ENCODE measurements around the gene IGFN1. TPM values are rescaled to one million over a fixed set of nuclear protein-coding genes. Genes with fewer than 3 reads are reported as not detected.

The IGFN1 gene
- total RNA-seq, 1 donor: under 0.01 TPM

DNA sequence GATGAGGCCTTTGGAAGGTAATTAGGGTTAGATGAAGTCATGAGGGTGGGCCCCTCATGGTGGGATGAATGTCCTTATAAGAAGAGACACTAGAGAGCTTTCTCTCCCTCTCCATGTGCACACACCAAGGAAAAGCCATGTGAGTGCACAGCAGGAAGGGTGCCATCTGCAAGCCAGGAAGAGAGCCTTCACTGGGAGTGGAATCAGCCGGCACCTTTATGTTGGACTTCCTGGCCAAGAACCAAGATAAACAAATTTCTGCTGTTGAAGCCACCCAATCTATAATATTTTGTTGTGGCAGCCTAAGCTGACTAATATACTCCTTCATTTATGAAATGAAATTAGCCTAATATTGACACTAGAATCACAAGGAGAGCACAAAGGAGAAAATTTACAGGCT lies 54.5 kb downstream of the IGFN1 start:
- H3K4me1 ChIP-seq (ENCODE audit: insufficient read depth, low read length): no peaks in the 10 kb centered on the region
- no peak overlapping the region for H3K4me2 ChIP-seq (ENCODE audit: insufficient read depth, low read length)
- no peaks in the 10 kb centered on the region for H3K79me2 ChIP-seq (ENCODE audit: insufficient read depth, low read length)
- no peak overlapping the region for H3K4me3 ChIP-seq (ENCODE audit: insufficient read depth, low read length)
- no peak for DNase-seq (ENCODE audit: insufficient read length, low spot score, missing footprints)
- no peak overlapping the region for H3K27ac ChIP-seq (ENCODE audit: low read depth, low read length)
- TF ChIP-seq, protein P1, sequence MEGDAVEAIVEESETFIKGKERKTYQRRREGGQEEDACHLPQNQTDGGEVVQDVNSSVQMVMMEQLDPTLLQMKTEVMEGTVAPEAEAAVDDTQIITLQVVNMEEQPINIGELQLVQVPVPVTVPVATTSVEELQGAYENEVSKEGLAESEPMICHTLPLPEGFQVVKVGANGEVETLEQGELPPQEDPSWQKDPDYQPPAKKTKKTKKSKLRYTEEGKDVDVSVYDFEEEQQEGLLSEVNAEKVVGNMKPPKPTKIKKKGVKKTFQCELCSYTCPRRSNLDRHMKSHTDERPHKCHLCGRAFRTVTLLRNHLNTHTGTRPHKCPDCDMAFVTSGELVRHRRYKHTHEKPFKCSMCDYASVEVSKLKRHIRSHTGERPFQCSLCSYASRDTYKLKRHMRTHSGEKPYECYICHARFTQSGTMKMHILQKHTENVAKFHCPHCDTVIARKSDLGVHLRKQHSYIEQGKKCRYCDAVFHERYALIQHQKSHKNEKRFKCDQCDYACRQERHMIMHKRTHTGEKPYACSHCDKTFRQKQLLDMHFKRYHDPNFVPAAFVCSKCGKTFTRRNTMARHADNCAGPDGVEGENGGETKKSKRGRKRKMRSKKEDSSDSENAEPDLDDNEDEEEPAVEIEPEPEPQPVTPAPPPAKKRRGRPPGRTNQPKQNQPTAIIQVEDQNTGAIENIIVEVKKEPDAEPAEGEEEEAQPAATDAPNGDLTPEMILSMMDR (IDR thresholded peaks at IDR 0.05; ENCODE audit: extremely low read depth, low read depth, low read length): no peak
- H3K9me3 ChIP-seq (ENCODE audit: low read depth, low read length): no peaks in the 10 kb centered on the region
- no peaks in the 10 kb centered on the region for H4K20me1 ChIP-seq (ENCODE audit: insufficient read depth, low read length)
- no peaks in the 10 kb centered on the region for H3K36me3 ChIP-seq (ENCODE audit: insufficient read depth, low read length)
- H3K27me3 ChIP-seq (ENCODE audit: insufficient read depth, low read length): peaks cover 73% of the 10 kb centered on the region
- H2AFZ ChIP-seq (ENCODE audit: low read length): no peak overlapping the region

DNA sequence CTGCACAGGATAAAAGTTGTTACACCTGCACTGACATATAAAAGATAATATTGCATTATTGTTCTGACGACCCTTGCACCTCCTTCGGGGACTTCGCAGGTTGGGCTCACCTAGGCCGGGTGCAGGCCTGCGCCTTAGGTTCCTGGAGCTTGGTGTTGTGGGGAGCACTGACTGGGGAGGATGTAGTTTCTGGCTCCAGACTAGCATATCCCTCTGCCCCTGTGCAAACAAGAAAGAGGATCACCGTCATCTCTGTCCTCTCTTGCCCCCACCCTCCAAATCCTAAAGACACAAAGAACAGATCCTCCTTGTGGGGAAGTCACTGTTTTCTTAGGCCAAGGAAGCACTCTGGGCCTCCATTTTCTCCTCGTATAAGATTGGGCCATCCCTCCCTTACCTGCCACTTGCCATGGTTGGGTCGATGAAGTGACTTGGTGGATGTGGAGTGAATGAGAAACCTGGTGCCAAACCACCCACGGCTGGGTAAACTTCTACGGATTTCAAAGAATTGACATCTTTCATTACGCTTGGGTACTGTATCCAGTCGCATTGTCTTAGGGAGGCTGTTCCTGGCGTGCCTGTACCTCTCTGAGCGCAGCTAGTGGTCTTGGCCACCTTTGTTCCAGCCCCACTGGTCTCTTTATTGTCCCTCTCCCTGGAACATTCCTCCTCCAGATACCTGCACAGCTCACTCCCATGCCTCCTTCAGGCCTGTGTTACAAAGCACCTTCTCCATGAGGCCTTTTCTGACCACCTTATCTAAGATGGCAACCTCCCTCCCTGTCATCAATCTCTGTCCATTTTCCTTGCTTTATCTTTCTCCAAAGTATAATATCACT lies 58.3 kb downstream of the IGFN1 start:
- H3K79me2 ChIP-seq (ENCODE audit: insufficient read depth, low read length): no peaks in the 10 kb centered on the region
- H4K20me1 ChIP-seq (ENCODE audit: insufficient read depth, low read length): no peaks in the 10 kb centered on the region
- TF ChIP-seq, protein P1 (IDR thresholded peaks at IDR 0.05; ENCODE audit: extremely low read depth, low read depth, low read length): no peak
- no peak overlapping the region for H3K4me3 ChIP-seq (ENCODE audit: insufficient read depth, low read length)
- peaks cover 43% of the 10 kb centered on the region for H3K27me3 ChIP-seq (ENCODE audit: insufficient read depth, low read length)
- no peak overlapping the region for H3K4me2 ChIP-seq (ENCODE audit: insufficient read depth, low read length)
- no peaks in the 10 kb centered on the region for H3K36me3 ChIP-seq (ENCODE audit: insufficient read depth, low read length)
- no peak for DNase-seq (ENCODE audit: insufficient read length, low spot score, missing footprints)
- no peaks in the 10 kb centered on the region for H3K4me1 ChIP-seq (ENCODE audit: insufficient read depth, low read length)
- H3K27ac ChIP-seq (ENCODE audit: low read depth, low read length): no peak overlapping the region
- H3K9me3 ChIP-seq (ENCODE audit: low read depth, low read length): no peaks in the 10 kb centered on the region
- H2AFZ ChIP-seq (ENCODE audit: low read length): no peak overlapping the region

DNA sequence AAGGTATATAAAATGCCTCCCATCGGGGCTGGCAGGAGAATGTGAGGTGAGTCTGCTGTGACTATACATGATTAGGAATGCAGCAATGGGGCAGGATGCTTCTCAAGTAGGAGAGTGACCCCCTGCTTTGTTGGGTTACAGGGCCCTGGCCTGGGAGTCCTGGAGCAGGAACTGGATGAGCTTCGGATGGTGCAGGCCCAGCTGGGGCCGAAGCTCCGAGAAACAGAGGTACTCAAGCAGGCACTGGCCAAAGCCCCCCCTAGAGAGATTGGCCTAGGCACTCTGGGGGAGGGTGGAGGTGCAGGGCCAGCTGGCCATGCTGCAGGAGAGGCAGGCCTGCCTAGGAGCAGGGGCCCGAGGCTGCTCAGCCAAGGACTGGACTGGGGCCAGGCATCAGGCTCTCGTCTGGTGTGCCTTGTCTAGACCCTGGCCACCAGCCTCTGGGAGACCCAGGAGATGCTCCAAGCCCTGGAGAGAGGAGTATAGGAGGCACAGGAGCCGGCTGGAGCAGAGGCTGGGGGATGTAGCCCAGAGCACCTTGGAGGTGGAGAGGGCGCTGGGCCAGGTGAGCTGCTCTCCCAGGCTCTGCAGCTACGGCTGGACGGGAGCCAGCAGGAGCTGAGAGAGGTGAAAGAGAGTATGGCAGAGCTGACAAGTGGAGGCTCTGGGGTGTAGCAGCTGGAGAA lies 59.8 kb downstream of the IGFN1 start:
- Histone ChIP-seq H3K79me2 (ENCODE audit: insufficient read depth, low read length) (no peaks in the 10 kb centered on the region), H3K36me3 (ENCODE audit: insufficient read depth, low read length) (no peaks in the 10 kb centered on the region), H3K27ac (ENCODE audit: low read depth, low read length) (no peak overlapping the region), H3K4me2 (ENCODE audit: insufficient read depth, low read length) (no peak overlapping the region), H3K9me3 (ENCODE audit: low read depth, low read length) (no peaks in the 10 kb centered on the region), H3K27me3 (ENCODE audit: insufficient read depth, low read length) (peaks cover 28% of the 10 kb centered on the region), H3K4me3 (ENCODE audit: insufficient read depth, low read length) (no peak overlapping the region), H3K4me1 (ENCODE audit: insufficient read depth, low read length) (no peaks in the 10 kb centered on the region), H2AFZ (ENCODE audit: low read length) (no peak overlapping the region), H4K20me1 (ENCODE audit: insufficient read depth, low read length) (no peaks in the 10 kb centered on the region)
- TF ChIP-seq, protein P1 (IDR thresholded peaks at IDR 0.05; ENCODE audit: extremely low read depth, low read depth, low read length): no peak
- no peak for DNase-seq (ENCODE audit: insufficient read length, low spot score, missing footprints)

DNA sequence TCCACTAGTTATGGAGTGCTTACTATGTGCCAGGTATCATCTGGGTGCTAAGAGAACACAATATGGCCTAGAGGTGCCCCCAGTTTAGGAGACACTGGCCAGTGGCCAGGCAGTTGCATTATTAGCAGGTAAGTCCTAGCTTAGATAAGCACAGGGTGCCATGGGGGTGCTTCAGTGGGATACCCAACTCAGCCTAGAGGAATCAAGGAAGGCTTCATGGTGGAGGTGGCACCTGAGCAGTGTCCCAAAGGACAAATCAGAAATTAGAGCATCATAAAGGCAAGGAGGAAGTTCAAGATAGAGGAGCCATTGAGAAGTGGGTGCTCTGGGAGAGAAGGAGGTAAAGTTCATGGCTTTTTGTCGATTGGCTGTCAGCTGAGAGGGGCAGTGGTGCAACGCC lies 60.8 kb downstream of the IGFN1 start:
- no peak overlapping the region for H3K4me2 ChIP-seq (ENCODE audit: insufficient read depth, low read length)
- peaks cover 19% of the 10 kb centered on the region for H3K27me3 ChIP-seq (ENCODE audit: insufficient read depth, low read length)
- H3K36me3 ChIP-seq (ENCODE audit: insufficient read depth, low read length): no peaks in the 10 kb centered on the region

More for the DNA sequence above, 60.8 kb downstream of the IGFN1 start:
- DNase-seq (ENCODE audit: insufficient read length, low spot score, missing footprints): no peak
- no peaks in the 10 kb centered on the region for H3K79me2 ChIP-seq (ENCODE audit: insufficient read depth, low read length)
- no peak overlapping the region for H3K4me3 ChIP-seq (ENCODE audit: insufficient read depth, low read length)
- no peak overlapping the region for H3K27ac ChIP-seq (ENCODE audit: low read depth, low read length)
- H2AFZ ChIP-seq (ENCODE audit: low read length): no peak overlapping the region
- no peaks in the 10 kb centered on the region for H4K20me1 ChIP-seq (ENCODE audit: insufficient read depth, low read length)
- H3K4me1 ChIP-seq (ENCODE audit: insufficient read depth, low read length): no peaks in the 10 kb centered on the region
- H3K9me3 ChIP-seq (ENCODE audit: low read depth, low read length): no peaks in the 10 kb centered on the region
- TF ChIP-seq, protein P1 (IDR thresholded peaks at IDR 0.05; ENCODE audit: extremely low read depth, low read depth, low read length): no peak

Measured in osteoblast (primary cell).